Mammary epithelial cell (primary cell): Measurements from ENCODE around the gene ATG2B.

Experiments used
- EZH2 ChIP-seq: IDR thresholded peaks from 2 replicates; pipeline ENCODE4 v1.6.1; 2012; ENCODE audit warnings: low read length, inconsistent platforms, borderline replicate concordance
- TF ChIP-seq, protein P1 (sequence below), 2 donors: IDR thresholded peaks in 1 of 2; conservative IDR thresholded peaks in 1 of 2; 2 replicates each; pipeline ENCODE4 v1.5.1; 2011 to 2012; ENCODE audit warnings: inconsistent platforms in 2 of 2, low read length in 2 of 2, mild to moderate bottlenecking in 2 of 2, control low read depth in 1 of 2, low read depth in 1 of 2; ENCODE audit not compliant: insufficient read depth in 1 of 2; ENCODE audit errors: extremely low read depth in 1 of 2

DNA sequence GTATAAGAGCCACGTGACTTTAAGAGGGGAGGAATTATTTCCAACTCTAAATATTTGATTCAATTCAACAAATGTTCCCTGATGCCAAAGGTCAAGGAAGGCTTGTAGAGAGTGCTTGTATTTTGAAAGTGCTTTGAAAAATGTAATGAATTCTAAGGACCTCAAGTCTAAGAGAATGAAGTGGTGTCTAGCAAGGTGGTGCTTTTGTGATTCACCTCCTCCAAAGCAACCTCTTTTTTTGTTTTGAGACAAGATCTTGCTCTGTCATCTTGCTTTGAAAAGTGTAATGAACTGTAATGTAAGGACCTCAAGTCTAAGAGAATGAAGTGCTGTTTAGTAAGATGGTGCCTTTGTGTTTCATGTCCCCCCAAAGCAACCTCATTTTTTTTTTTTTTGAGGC, 42.5 kb upstream of the ATG2B start:
- TF ChIP-seq, protein P1, sequence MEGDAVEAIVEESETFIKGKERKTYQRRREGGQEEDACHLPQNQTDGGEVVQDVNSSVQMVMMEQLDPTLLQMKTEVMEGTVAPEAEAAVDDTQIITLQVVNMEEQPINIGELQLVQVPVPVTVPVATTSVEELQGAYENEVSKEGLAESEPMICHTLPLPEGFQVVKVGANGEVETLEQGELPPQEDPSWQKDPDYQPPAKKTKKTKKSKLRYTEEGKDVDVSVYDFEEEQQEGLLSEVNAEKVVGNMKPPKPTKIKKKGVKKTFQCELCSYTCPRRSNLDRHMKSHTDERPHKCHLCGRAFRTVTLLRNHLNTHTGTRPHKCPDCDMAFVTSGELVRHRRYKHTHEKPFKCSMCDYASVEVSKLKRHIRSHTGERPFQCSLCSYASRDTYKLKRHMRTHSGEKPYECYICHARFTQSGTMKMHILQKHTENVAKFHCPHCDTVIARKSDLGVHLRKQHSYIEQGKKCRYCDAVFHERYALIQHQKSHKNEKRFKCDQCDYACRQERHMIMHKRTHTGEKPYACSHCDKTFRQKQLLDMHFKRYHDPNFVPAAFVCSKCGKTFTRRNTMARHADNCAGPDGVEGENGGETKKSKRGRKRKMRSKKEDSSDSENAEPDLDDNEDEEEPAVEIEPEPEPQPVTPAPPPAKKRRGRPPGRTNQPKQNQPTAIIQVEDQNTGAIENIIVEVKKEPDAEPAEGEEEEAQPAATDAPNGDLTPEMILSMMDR (conservative IDR thresholded peaks at IDR 0.05 in 1 of 2, IDR thresholded peaks at IDR 0.05 in 1 of 2; ENCODE audit: extremely low read depth in 1 of 2, insufficient read depth in 1 of 2, low read depth in 1 of 2, low read length in 2 of 2): no peak
- no peak for TF ChIP-seq EZH2
